OCI-LY7 (cell line): ENCODE results near the gene DCAF11. TPM values are rescaled to one million over a fixed set of nuclear protein-coding genes. Genes with fewer than 3 reads are reported as not detected.
A peak's percentile ranks its signal among the peaks of the same experiment; 100 is the strongest.

Source experiments
- BruUV-seq: library from RNA; stranded (reverse); fragments of 400-500 nt; replicated peaks from 2 replicates; lab custom pipeline; 2021; lab: Mats Ljungman, UMichigan
- CTCF ChIA-PET: fragments of 300-600 bp; sonication (Branson Sonifier 250); formaldehyde crosslinking; loops from one replicate; lab custom pipeline; 2022; ENCODE audit warnings: antibody characterized with exemption; ENCODE audit not compliant: unreplicated experiment; lab: Charles Lee
- POLR2A ChIA-PET: fragments of 300-600 bp; sonication (Branson Sonifier 250); formaldehyde crosslinking; loops from one replicate; lab custom pipeline; 2022; ENCODE audit warnings: antibody characterized with exemption; lab: Charles Lee
- DNase-seq: peaks from one replicate; pipeline ENCODE4 v3.0.0-alpha.2; 2015; ENCODE audit warnings: low spot score
- H2AFZ ChIP-seq: fragments of 200-600 bp; sonication (generic), shearing (Covaris generic); 2 replicates; pipeline ENCODE4 v1.6.1; 2014; ENCODE audit warnings: mild to moderate bottlenecking, antibody characterized with exemption, low read length, moderate library complexity
- H3K27ac ChIP-seq: fragments of 200-600 bp; sonication (generic); 2 replicates; pipeline ENCODE4 v1.5.1; 2014; ENCODE audit warnings: mixed run types, low read depth, mild to moderate bottlenecking, moderate library complexity, low read length, inconsistent platforms; ENCODE audit not compliant: poor library complexity, severe bottlenecking
- H3K36me3 ChIP-seq: fragments of 200-600 bp; sonication (generic); 2 replicates; pipeline ENCODE4 v1.6.1; 2014; ENCODE audit warnings: mild to moderate bottlenecking, antibody characterized with exemption, low read length, moderate library complexity, mixed read lengths; ENCODE audit not compliant: insufficient read depth
- H3K4me1 ChIP-seq: fragments of 200-600 bp; sonication (generic); 2 replicates; pipeline ENCODE4 v1.5.1; 2014; ENCODE audit warnings: mild to moderate bottlenecking, low read length; ENCODE audit not compliant: insufficient read depth, poor library complexity, severe bottlenecking
- H3K4me2 ChIP-seq: fragments of 200-600 bp; sonication (generic); 2 replicates; pipeline ENCODE4 v1.6.1; 2014; ENCODE audit warnings: mild to moderate bottlenecking, low read length
- H3K4me3 ChIP-seq: fragments of 200-600 bp; sonication (generic); 2 replicates; pipeline ENCODE4 v1.5.1; 2014; ENCODE audit warnings: mild to moderate bottlenecking, low read depth, low read length; ENCODE audit not compliant: poor library complexity, severe bottlenecking
- H3K79me2 ChIP-seq: fragments of 200-600 bp; sonication (generic); 2 replicates; pipeline ENCODE4 v1.6.1; 2016; ENCODE audit warnings: low read depth, mild to moderate bottlenecking, low read length, moderate library complexity, mixed read lengths; ENCODE audit not compliant: insufficient read depth
- H3K9me2 ChIP-seq: fragments of 200-600 bp; sonication (generic); 2 replicates; pipeline ENCODE4 v1.6.1; 2016; ENCODE audit warnings: mild to moderate bottlenecking, low read length, mixed read lengths; ENCODE audit not compliant: insufficient read depth
- H3K9me3 ChIP-seq: fragments of 200-600 bp; sonication (generic); 2 replicates; pipeline ENCODE4 v1.6.1; 2014; ENCODE audit warnings: mild to moderate bottlenecking, mixed run types, low read length, mixed read lengths
- H4K20me1 ChIP-seq: fragments of 200-600 bp; sonication (generic); 2 replicates; pipeline ENCODE4 v1.6.1; 2014; ENCODE audit warnings: mild to moderate bottlenecking, antibody characterized with exemption, low read length, moderate library complexity, mixed read lengths; ENCODE audit not compliant: insufficient read depth
- CTCF ChIP-seq: fragments of 200-600 bp; sonication (generic); conservative IDR thresholded peaks from 2 replicates; pipeline ENCODE4 v1.5.1; 2014; ENCODE audit warnings: mild to moderate bottlenecking, antibody characterized with exemption, low read length, moderate library complexity, mixed read lengths
- EZH2phosphoT487 ChIP-seq: fragments of 200-600 bp; sonication (generic); IDR thresholded peaks from 2 replicates; pipeline ENCODE4 v1.6.1; 2018; ENCODE audit warnings: low read depth, borderline replicate concordance, mild to moderate bottlenecking, mixed run types, antibody characterized with exemption, low read length, moderate library complexity, mixed read lengths
- intact Hi-C: fragments of 100-400 bp; cut with micrococcal nuclease; formaldehyde crosslinking; loops from one replicate; pipeline ENCODE4 v1.10.0; 2022; ENCODE audit not compliant: unreplicated experiment
- total RNA-seq, 2 experiments: library from RNA; depleted of rRNA in 1 of 2; stranded (reverse); fragments of >200 nt in 1 of 2; shearing (Covaris generic) in 1 of 2; gene quantifications; 2 replicates each; pipeline ENCODE4 v1.2.3, GENCODE V29; 2014 to 2022

The DCAF11 gene
- total RNA-seq, 2 experiments from 2014 or later, result 63.6 to 75.5 TPM

DNA sequence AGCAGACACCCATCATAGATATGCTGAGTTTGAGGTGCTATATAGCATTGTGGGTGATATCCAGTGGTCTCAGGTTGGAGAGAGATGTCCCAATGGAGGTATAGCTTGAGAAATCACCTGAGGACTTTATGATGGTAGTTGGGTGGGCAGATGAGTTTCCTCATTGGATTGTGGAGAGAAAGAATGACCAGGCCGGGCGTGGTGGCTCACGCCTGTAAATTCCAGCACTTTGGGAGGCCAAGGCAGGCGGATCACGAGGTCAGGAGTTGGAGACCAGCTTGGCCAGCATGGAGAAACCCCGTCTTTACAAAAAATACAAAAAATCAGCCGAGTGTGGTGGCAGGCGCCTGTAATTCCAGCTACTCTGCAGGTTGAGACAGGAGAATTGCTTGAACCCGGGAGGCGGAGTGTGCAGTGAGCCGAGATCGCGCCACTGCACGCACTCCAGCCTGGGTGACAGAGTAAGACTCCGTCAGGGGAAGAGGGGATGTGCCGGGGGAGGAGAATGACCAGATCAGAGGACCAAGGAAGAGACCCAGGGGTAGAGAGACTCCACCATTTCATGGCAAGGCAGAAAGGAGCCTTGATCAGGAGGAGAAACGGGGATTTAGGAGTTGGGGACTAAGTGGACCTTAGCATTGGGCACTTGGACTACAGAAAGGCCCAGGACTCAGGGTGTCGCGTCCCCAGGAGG, 21.2 kb upstream of the DCAF11 start:
- TF ChIP-seq CTCF, result no peak
- TF ChIP-seq EZH2phosphoT487, result no peak
- ChIA-PET POLR2A (interaction anchor here (0.8 to 6.8 kb wide), 11 partner anchors 13 to 538 kb away, joined by 3 to 80 read pairs (median 6); partner anchors contain the start of genes AP1G2, CHMP4A, DCAF11 and IRF9), CTCF (interaction anchor here (0.6 to 2.4 kb wide), 4 partner anchors 15 to 338 kb away, joined by 3 to 8 read pairs (median 8); no protein-coding TSS in a partner anchor)
- no peaks in the 10 kb centered on the region for H3K36me3 ChIP-seq
- H4K20me1 ChIP-seq, result no peaks in the 10 kb centered on the region
- H3K9me2 ChIP-seq, result no peaks in the 10 kb centered on the region
- H2AFZ ChIP-seq, result peak overlapping the region; percentile 47; the same call in 1 of the 2 replicates
- peak overlapping the region; percentile 75 for H3K27ac ChIP-seq
- no peaks in the 10 kb centered on the region for H3K9me3 ChIP-seq
- TSS peak; percentile 77 for BruUV-seq
- no peaks in the 10 kb centered on the region for H3K79me2 ChIP-seq
- DNase-seq, result no peak
- intact Hi-C loops, result no loop called here
- peaks cover 39% of the 10 kb centered on the region for H3K4me1 ChIP-seq
- H3K4me2 ChIP-seq, result peak overlapping the region; percentile 93
- peak overlapping the region; percentile 81 for H3K4me3 ChIP-seq

DNA sequence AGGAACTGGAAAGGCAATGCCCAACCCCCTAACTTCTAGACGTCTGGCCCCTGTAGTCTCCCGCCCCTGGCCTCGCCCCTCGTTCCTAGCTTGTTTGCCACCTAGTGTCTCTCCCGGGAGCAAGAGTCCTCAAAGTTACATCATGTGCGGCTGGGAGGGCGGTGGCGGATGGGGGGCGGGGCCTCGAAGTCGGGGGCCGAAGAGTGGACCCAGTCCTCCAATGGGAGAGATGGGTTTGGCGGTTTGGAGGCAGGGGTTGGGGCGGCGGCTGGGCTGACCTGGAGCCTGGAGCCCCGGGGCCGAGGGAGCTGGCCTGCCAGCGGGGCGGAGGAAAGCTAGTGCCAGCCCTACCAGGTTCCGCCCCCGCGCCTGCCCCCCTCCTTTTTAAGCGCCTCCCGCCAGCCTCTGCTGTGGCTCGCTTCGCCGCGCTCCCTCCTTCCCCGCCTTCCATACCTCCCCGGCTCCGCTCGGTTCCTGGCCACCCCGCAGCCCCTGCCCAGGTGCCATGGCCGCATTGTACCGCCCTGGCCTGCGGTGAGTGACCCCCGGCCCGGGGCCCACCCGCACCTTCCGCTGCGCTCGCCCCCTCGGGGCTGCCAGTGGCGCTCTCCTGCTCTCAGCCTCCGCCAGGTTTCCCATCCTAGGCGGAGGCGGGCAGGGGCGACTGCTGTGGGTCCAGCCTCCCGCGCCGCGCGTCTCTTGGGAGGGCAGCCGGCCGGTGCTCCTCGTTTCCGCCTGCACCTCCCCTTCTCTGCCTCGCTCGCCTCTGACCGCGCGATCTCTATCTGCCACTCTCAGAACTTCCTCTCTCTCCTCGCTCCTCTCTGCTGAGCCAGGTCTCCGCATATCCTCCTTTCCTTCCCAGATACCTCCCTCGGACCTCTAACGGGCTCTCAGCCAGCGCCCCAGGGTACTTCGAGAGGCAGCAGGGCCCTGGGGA, 20.4 kb upstream of the DCAF11 start, which contains the start of gene PCK2:
TSS of gene PCK2 (plus strand) at position 411 of the 940 bp plus-strand sequence. CDS start at position 506, 95 bp downstream.
- Histone ChIP-seq H3K27ac (peak within 1 kb of the TSS; percentile 75), H3K79me2 (no peaks in the 10 kb centered on the region), H3K9me2 (no peaks in the 10 kb centered on the region), H3K4me1 (peaks cover 39% of the 10 kb centered on the region), H4K20me1 (no peaks in the 10 kb centered on the region), H3K9me3 (no peaks in the 10 kb centered on the region), H3K36me3 (no peaks in the 10 kb centered on the region), H3K4me2 (peak within 1 kb of the TSS; percentile 93), H2AFZ (peak within 1 kb of the TSS; percentile 47), H3K4me3 (peak within 1 kb of the TSS; percentile 81)
- BruUV-seq, result TSS peak; percentile 87
- DNase-seq, result peak; percentile 88
- ChIA-PET POLR2A (interaction anchor here (0.8 to 6.8 kb wide), 13 partner anchors 13 to 539 kb away, joined by 3 to 80 read pairs (median 5); partner anchors contain the start of genes AP1G2, CHMP4A, DCAF11 and EMC9), CTCF (interaction anchor here (0.6 to 2.4 kb wide), 6 partner anchors 14 to 337 kb away, joined by 3 to 8 read pairs (median 6); partner anchors contain the start of gene IRF9)
- intact Hi-C loops, result loop anchor here (1.0 kb wide), 5 partner anchors 14 to 80 kb away; partner anchors contain the start of genes DCAF11, IRF9, NRL and PSME2
- TF ChIP-seq CTCF (peak; percentile 24; the same call in 1 of the 2 replicates), EZH2phosphoT487 (no peak)
